Lung (tissue), 12 donors: ENCODE measurements around the gene CREG1. TPM values are rescaled to one million over a fixed set of nuclear protein-coding genes. Genes with fewer than 3 reads are reported as not detected.

Experiments used
- ATAC-seq: fragments of 200-7000 bp; cut with Tn5 transposase; one replicate; pipeline ENCODE4 v1.9.1; 2020; ENCODE audit warnings: moderate number of reproducible peaks; ENCODE audit not compliant: insufficient read depth, low FRiP score
- DNase-seq, 3 donors: peaks; one replicate each; pipeline ENCODE4 v3.0.0-alpha.2; 2013 to 2017
- H3K27ac ChIP-seq, 2 donors: one replicate each; pipeline ENCODE4 v1.5.1; 2013; ENCODE audit warnings: mild to moderate bottlenecking in 2 of 2, moderate library complexity in 2 of 2, control low read depth in 1 of 2, inconsistent platforms in 1 of 2, low read depth in 1 of 2, low read length in 1 of 2
- H3K27me3 ChIP-seq, 3 donors: one replicate each; pipeline ENCODE4 v1.5.1; 2013; ENCODE audit warnings: low read length in 2 of 3; ENCODE audit not compliant: control insufficient read depth in 3 of 3, insufficient read depth in 3 of 3
- H3K36me3 ChIP-seq, 4 donors: one replicate each; pipeline ENCODE4 v1.5.1; 2013; ENCODE audit warnings: low read length in 4 of 4, mild to moderate bottlenecking in 1 of 4, moderate library complexity in 1 of 4; ENCODE audit not compliant: control insufficient read depth in 4 of 4, insufficient read depth in 4 of 4
- H3K4me1 ChIP-seq, 5 donors: one replicate each; pipeline ENCODE4 v1.5.1; 2013; ENCODE audit warnings: low read length in 5 of 5, mild to moderate bottlenecking in 2 of 5, moderate library complexity in 1 of 5; ENCODE audit not compliant: control insufficient read depth in 5 of 5, insufficient read depth in 5 of 5
- H3K4me3 ChIP-seq: one replicate; pipeline ENCODE4 v1.5.1; 2013; ENCODE audit warnings: mild to moderate bottlenecking, control low read depth, moderate library complexity
- H3K9ac ChIP-seq, 2 donors: one replicate each; pipeline ENCODE4 v1.5.1; 2013; ENCODE audit warnings: low read length in 2 of 2, control low read depth in 1 of 2; ENCODE audit not compliant: insufficient read depth in 1 of 2
- H3K9me3 ChIP-seq, 4 donors: one replicate each; pipeline ENCODE4 v1.5.1; 2013; ENCODE audit warnings: low read length in 3 of 4, mild to moderate bottlenecking in 1 of 4, moderate library complexity in 1 of 4; ENCODE audit not compliant: control insufficient read depth in 4 of 4, insufficient read depth in 3 of 4
- CTCF ChIP-seq: IDR thresholded peaks from 2 replicates; pipeline ENCODE4 v1.5.1; 2012; ENCODE audit warnings: mild to moderate bottlenecking; ENCODE audit errors: control extremely low read depth, extremely low read depth
- WGBS, 2 donors: extraction: QIAGEN DNeasy Blood & Tissue Kit; methylation state at CpG; one replicate each; pipeline ENCODE4 v1.1.7; 2013; 5-methylcytosine and 5-hydroxymethylcytosine counted together
- polyA plus RNA-seq, 2 donors: library from polyadenylated mRNA; stranded (reverse); fragments of 200-250 nt; gene quantifications; one replicate each; pipeline ENCODE4 v1.2.1, GENCODE V29; 2013
- total RNA-seq, 2 donors: library from RNA; depleted of rRNA in 1 of 2; stranded (reverse); fragments of >200 nt in 1 of 2; gene quantifications; one replicate each; pipeline ENCODE4 v1.2.1, GENCODE V29; 2014 to 2021
- donor health status: control.
- donor health status: control.
- donor health status: Bipolar disorder and iron deficiency.
- donor health status: healthy.
- donor health status: DM: yes; HTN: yes; CAD: no.

The CREG1 gene
- total and polyA plus RNA-seq, 4 donors: 93.8 to 159 (median 116) TPM

GRCh38 chr1:167593860-167594259, 40.3 kb upstream of the CREG1 start:
- 68 to 80% methylated on average over 5 of the region's 5 CpGs for WGBS, 2 donors
- no peak for TF ChIP-seq CTCF

GRCh38 chr1:167592475-167592874, 38.9 kb upstream of the CREG1 start:
- no peaks in the 10 kb centered on the region for H3K9me3 ChIP-seq
- no peaks in the 10 kb centered on the region for H3K36me3 ChIP-seq
- no peak for DNase-seq
- no peaks in the 10 kb centered on the region for H3K27me3 ChIP-seq
- no peak overlapping the region for H3K27ac ChIP-seq
- no peak overlapping the region for H3K9ac ChIP-seq
- no peak for ATAC-seq
- TF ChIP-seq CTCF: no peak
- no peak overlapping the region for H3K4me3 ChIP-seq
- H3K4me1 ChIP-seq: no peaks in the 10 kb centered on the region

More at GRCh38 chr1:167593860-167594259, 40.3 kb upstream of the CREG1 start:
- H3K27me3 ChIP-seq: no peaks in the 10 kb centered on the region
- H3K36me3 ChIP-seq: no peaks in the 10 kb centered on the region
- no peaks in the 10 kb centered on the region for H3K9me3 ChIP-seq
- no peak overlapping the region for H3K4me3 ChIP-seq
- H3K4me1 ChIP-seq: no peaks in the 10 kb centered on the region
- ATAC-seq: no peak
- DNase-seq: no peak
- no peak overlapping the region for H3K27ac ChIP-seq
- H3K9ac ChIP-seq: no peak overlapping the region

GRCh38 chr1:167588361-167588760, 34.8 kb upstream of the CREG1 start:
- no peak for DNase-seq
- Histone ChIP-seq H3K27me3 (no peaks in the 10 kb centered on the region), H3K9ac (no peak overlapping the region), H3K4me1 (no peaks in the 10 kb centered on the region), H3K9me3 (no peaks in the 10 kb centered on the region), H3K36me3 (no peaks in the 10 kb centered on the region), H3K4me3 (no peak overlapping the region), H3K27ac (no peak overlapping the region)
- no peak for TF ChIP-seq CTCF
- no peak for ATAC-seq
- WGBS, 2 donors: 78 to 95% methylated on average over 2 of the region's 2 CpGs

- H3K27ac ChIP-seq: no peak overlapping the region
- DNase-seq: no peak
- no peak overlapping the region for H3K4me3 ChIP-seq
- 41 to 70% methylated on average over 1 of the region's 1 CpG for whole genome bisulfite sequencing, 2 donors
- no peaks in the 10 kb centered on the region for H3K36me3 ChIP-seq
- no peaks in the 10 kb centered on the region for H3K27me3 ChIP-seq
- TF ChIP-seq CTCF: no peak
- no peak for ATAC-seq
- H3K9ac ChIP-seq: no peak overlapping the region
- no peaks in the 10 kb centered on the region for H3K9me3 ChIP-seq
- no peaks in the 10 kb centered on the region for H3K4me1 ChIP-seq
These were observed 34.3 kb upstream of the CREG1 start for GRCh38 chr1:167587872-167588271.
